OCI-LY3 (cell line): ENCODE results near the gene LRP10.
A peak's percentile ranks its signal among the peaks of the same experiment; 100 is the strongest.
"Not testable (repeated sequence)": the region's sequence is repeated elsewhere in the genome, so short reads cannot be mapped to it uniquely, and the experiment has no call there.

Source experiments
- H2AFZ ChIP-seq: fragments of 200-600, 300-600 bp; shearing (Covaris generic); 2 replicates; pipeline ENCODE4 v1.6.0; 2014; ENCODE audit warnings: antibody characterized with exemption, low read depth, low read length
- H3K27ac ChIP-seq: fragments of 200-600, 300-600 bp; sonication (generic); 2 replicates; pipeline ENCODE4 v1.5.1; 2014; ENCODE audit warnings: mild to moderate bottlenecking, low read length, moderate library complexity, mixed read lengths
- H3K27me3 ChIP-seq: fragments of 200-600, 300-600 bp; sonication (generic); 2 replicates; pipeline ENCODE4 v1.6.1; 2014; ENCODE audit warnings: low read depth, low read length, mixed read lengths
- H3K36me3 ChIP-seq: fragments of 200-600, 300-600 bp; sonication (generic); replicated peaks from 2 replicates; pipeline ENCODE3; 2014; ENCODE audit warnings: low read depth, low read length, mixed read lengths
- H3K4me1 ChIP-seq: fragments of 300-600, 200-600 bp; sonication (generic); 2 replicates; pipeline ENCODE4 v1.6.1; 2014; ENCODE audit warnings: low read length, mixed read lengths
- H3K4me2 ChIP-seq: fragments of 200-600, 300-600 bp; sonication (generic); 2 replicates; pipeline ENCODE4 v1.6.1; 2014; ENCODE audit warnings: low read length, mixed read lengths
- H3K4me3 ChIP-seq: fragments of 300-600, 200-600 bp; sonication (generic); 2 replicates; pipeline ENCODE4 v1.5.1; 2014; ENCODE audit warnings: antibody characterized with exemption, mild to moderate bottlenecking, low read length, moderate library complexity
- H3K79me2 ChIP-seq: fragments of 300-600, 200-600 bp; shearing (Covaris generic); 2 replicates; pipeline ENCODE4 v1.6.1; 2014; ENCODE audit warnings: mild to moderate bottlenecking, low read length, mixed read lengths
- H3K9ac ChIP-seq: fragments of 300-600, 200-600 bp; shearing (Covaris generic); 2 replicates; pipeline ENCODE4 v1.6.0; 2014; ENCODE audit warnings: mild to moderate bottlenecking, low read length, moderate library complexity
- H3K9me3 ChIP-seq: fragments of 200-600, 300-600 bp; shearing (Covaris generic); 2 replicates; pipeline ENCODE4 v1.6.1; 2014; ENCODE audit warnings: low read length, mixed read lengths; ENCODE audit not compliant: insufficient read depth
- H4K20me1 ChIP-seq: fragments of 200-600, 300-600 bp; sonication (generic); 2 replicates; pipeline ENCODE4 v1.6.1; 2016; ENCODE audit warnings: low read length, mixed read lengths; ENCODE audit not compliant: insufficient read depth
- EZH2phosphoT487 ChIP-seq: fragments of 200-600 bp; shearing (Covaris generic); IDR thresholded peaks from 2 replicates; pipeline ENCODE4 v1.6.1; 2018; ENCODE audit warnings: antibody characterized with exemption, mixed run types, low read depth
- TF ChIP-seq, protein P1 (sequence below): fragments of 200-600, 300-600 bp; sonication (generic); IDR thresholded peaks from 2 replicates; pipeline ENCODE4 v1.5.1; 2014; ENCODE audit warnings: antibody characterized with exemption, low read length, low read depth

The LRP10 gene

DNA sequence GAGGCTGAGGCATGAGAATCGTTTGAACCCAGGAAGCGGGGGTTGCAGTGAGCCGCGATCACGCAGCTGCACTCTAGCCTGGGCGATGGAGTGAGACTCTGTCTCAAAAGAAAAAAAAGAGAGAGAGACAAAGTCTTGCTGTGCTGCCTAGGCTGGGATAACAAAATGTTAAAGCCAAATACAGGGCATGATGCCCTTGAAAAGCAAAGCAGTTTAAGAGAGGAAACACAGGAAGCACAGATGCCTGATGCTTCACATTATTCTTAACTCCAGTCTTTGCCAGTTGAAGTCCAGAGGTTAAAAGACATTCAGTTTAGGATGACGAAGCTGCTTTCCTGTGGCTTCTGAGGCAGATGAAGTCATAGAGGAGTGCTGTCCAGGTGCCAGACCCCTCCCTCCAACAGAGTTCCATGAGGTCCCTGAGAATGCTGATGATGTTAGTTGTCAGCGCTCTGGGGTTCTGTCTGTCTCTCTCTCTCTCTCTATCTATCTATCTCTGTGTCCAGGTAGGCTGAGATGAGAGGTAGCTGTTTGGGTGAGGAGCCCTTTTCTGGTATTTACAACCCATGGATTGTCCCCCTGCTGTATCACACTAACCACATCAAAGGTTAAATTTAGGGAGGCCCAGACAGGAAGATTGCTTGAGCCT lies 46.7 kb upstream of the LRP10 start:
- Histone ChIP-seq H3K4me3 (peak overlapping the region; percentile 29), H3K36me3 (no peaks in the 10 kb centered on the region), H3K27me3 (no peaks in the 10 kb centered on the region), H2AFZ (peak overlapping the region; percentile 99), H3K27ac (no peak overlapping the region), H3K4me2 (peak overlapping the region; percentile 40), H3K4me1 (peaks cover 18% of the 10 kb centered on the region), H3K79me2 (peaks cover 1% of the 10 kb centered on the region), H3K9me3 (no peaks in the 10 kb centered on the region), H4K20me1 (no peaks in the 10 kb centered on the region), H3K9ac (no peak overlapping the region; the same call in 1 of the 2 replicates)
- no peak for TF ChIP-seq EZH2phosphoT487
- TF ChIP-seq, protein P1, sequence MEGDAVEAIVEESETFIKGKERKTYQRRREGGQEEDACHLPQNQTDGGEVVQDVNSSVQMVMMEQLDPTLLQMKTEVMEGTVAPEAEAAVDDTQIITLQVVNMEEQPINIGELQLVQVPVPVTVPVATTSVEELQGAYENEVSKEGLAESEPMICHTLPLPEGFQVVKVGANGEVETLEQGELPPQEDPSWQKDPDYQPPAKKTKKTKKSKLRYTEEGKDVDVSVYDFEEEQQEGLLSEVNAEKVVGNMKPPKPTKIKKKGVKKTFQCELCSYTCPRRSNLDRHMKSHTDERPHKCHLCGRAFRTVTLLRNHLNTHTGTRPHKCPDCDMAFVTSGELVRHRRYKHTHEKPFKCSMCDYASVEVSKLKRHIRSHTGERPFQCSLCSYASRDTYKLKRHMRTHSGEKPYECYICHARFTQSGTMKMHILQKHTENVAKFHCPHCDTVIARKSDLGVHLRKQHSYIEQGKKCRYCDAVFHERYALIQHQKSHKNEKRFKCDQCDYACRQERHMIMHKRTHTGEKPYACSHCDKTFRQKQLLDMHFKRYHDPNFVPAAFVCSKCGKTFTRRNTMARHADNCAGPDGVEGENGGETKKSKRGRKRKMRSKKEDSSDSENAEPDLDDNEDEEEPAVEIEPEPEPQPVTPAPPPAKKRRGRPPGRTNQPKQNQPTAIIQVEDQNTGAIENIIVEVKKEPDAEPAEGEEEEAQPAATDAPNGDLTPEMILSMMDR: no peak

DNA sequence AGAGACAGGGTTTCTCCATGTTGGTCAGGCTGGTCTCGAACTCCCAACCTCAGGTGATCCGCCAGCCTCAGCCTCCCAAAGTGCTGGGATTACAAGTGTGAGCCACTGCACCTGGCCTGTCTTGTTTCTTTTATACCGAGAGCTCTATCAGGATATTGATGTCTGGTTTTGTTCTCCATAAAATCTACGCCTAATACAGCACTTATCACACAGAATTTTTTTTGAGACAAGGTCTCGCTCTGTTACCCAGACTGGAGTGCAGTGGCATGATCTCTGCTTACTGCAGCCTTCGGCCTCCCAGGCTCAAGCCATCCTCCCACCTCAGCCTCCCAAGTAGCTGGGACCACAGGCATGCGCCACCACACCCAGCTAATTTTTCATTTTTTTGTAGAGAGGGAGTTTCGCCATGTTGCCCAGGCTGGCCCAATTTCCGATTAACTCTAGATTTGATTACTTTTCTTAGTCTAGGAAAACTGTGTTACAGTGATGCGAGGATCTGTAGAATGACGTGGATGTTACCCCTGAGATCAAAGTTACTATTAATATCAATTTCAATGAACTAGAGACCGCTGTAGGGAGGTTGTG lies 42.4 kb upstream of the LRP10 start:
- Histone ChIP-seq H3K79me2 (peaks cover 16% of the 10 kb centered on the region), H3K4me3 (peak overlapping the region; percentile 91), H3K27ac (peak overlapping the region; percentile 55), H2AFZ (peak overlapping the region; percentile 94), H3K4me2 (peak overlapping the region; percentile 89), H3K9ac (peak overlapping the region; percentile 92), H3K4me1 (peaks cover 16% of the 10 kb centered on the region; the same call in 1 of the 2 replicates), H3K36me3 (peaks cover 18% of the 10 kb centered on the region)
- not testable (repeated sequence) for H4K20me1 ChIP-seq, H3K27me3 ChIP-seq, H3K9me3 ChIP-seq

DNA sequence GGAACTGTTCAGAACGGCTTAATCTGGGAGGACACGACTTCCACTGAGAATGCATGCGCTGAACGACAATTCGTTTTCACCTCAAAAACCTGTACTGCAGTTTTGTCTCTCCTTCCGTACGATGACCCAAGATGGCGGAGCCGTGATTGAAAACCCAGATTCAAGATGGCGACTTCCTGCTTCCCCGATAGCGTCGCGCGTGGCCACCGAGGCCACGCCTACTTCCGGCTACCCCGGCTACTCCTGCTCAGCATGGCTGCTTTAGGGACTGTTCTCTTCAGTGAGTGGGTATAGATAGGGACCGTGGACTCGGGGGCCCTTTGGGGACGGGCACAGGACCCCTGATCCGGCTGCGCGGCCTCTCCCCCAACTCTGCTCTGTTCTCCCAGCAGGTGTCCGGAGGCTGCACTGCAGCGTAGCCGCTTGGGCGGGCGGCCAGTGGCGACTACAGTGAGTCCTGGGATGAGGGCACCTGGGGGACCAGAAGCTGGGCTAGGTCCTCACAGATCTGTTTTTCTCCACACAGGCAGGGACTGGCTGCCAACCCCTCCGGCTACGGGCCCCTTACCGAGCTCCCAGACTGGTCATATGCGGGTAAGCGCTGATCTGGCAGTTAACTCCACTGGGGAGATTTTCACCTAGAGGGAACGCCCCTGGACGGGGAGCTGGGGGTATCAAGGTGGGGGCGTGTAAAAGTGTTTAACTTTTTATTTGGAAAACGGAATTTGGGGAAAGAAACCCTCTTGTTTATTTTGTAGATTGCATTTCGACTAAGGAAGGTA lies 41.7 kb upstream of the LRP10 start, which contains the start of gene MRPL52:
MRPL52 (plus strand) TSS at position 227 of the 782 bp plus-strand sequence; CDS start at position 253, 26 bp downstream.
- peaks cover 22% of the 10 kb centered on the region for H3K36me3 ChIP-seq
- no peaks in the 10 kb centered on the region for H3K27me3 ChIP-seq
- peak within 1 kb of the TSS; percentile 92 for H3K9ac ChIP-seq
- no peaks in the 10 kb centered on the region for H3K9me3 ChIP-seq
- H3K79me2 ChIP-seq: peaks cover 16% of the 10 kb centered on the region
- peak within 1 kb of the TSS; percentile 55 for H3K27ac ChIP-seq
- peaks cover 12% of the 10 kb centered on the region; the same call in 1 of the 2 replicates for H3K4me1 ChIP-seq
- TF ChIP-seq, protein P1: no peak
- no peak for TF ChIP-seq EZH2phosphoT487
- H3K4me2 ChIP-seq: peak within 1 kb of the TSS; percentile 93
- peak within 1 kb of the TSS; percentile 91 for H3K4me3 ChIP-seq
- H2AFZ ChIP-seq: peak within 1 kb of the TSS; percentile 94
- no peaks in the 10 kb centered on the region for H4K20me1 ChIP-seq

DNA sequence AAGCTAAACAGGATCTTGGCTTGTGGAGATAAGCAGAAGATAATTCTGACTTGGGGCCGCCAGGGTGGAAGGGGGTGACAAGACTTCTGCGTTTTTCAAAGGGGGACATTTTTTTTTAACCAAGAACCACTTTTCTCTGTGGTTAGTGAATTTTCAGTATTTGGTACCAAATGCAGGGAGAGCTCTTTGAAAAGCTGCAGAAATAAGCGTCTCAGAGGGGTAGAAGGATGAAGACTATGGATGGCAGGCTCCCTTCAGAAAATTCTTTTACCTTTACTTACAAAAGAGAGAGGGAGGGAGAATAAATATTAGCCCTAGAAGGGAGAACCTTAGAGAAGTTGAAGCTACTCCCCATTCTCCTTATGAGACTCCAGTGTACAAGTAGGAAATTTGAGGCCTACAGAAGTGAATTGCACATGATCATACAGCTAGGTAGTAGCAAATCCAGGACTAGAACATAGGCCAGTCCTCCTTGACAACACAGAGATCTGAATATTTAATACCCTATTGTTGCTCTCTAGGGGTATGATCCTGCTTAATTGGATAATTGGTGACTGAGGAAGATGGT lies 41.0 kb upstream of the LRP10 start:
- H3K4me3 ChIP-seq: peak overlapping the region; percentile 91
- no peak overlapping the region for H2AFZ ChIP-seq
- H3K27ac ChIP-seq: peak overlapping the region; percentile 49; the same call in 1 of the 2 replicates
- peaks cover 26% of the 10 kb centered on the region for H3K36me3 ChIP-seq
- no peaks in the 10 kb centered on the region for H4K20me1 ChIP-seq
- H3K9me3 ChIP-seq: no peaks in the 10 kb centered on the region
- peak overlapping the region; percentile 93 for H3K4me2 ChIP-seq
- peaks cover 9% of the 10 kb centered on the region; the same call in 1 of the 2 replicates for H3K4me1 ChIP-seq
- H3K27me3 ChIP-seq: no peaks in the 10 kb centered on the region
- H3K9ac ChIP-seq: peak overlapping the region; percentile 92
- TF ChIP-seq, protein P1: no peak
- TF ChIP-seq EZH2phosphoT487: no peak
- H3K79me2 ChIP-seq: peaks cover 16% of the 10 kb centered on the region
